T-helper 1 cell treated with Interleukin-12 subunit alpha and Interleukin-12 subunit beta and Interleukin-4 antibody, amounts not matched to agents 30 ng/mL and 1 ng/mL, for 36 hours (primary cell): ENCODE results near the gene POLR1G. TPM values are rescaled to one million over a fixed set of nuclear protein-coding genes. Genes with fewer than 3 reads are reported as not detected.
"Not testable (repeated sequence)": the region's sequence is repeated elsewhere in the genome, so short reads cannot be mapped to it uniquely, and the experiment has no call there.

Experiments
- intact Hi-C: fragments of 100-400 bp; cut with micrococcal nuclease; formaldehyde crosslinking; loops from one replicate; pipeline ENCODE4 v1.15.1; 2024
- total RNA-seq: library from RNA; stranded (reverse); gene quantifications from 2 replicates; pipeline ENCODE4 v1.2.3, GENCODE V29; 2022

Gene POLR1G
- total RNA-seq, 1 donor from 2014 or later, result 8.2 TPM

- intact Hi-C loops, result no loop called here
Observed at GRCh38 chr19:45419895-45420294, 13.5 kb downstream of the POLR1G start.

GRCh38 chr19:45420356-45420755 lies 13.9 kb downstream of the POLR1G start:
- intact Hi-C loops, result no loop called here

GRCh38 chr19:45420871-45421270 lies 14.4 kb downstream of the POLR1G start:
- intact Hi-C loops, result no loop called here

- intact Hi-C loops, result no loop called here
Observed at GRCh38 chr19:45421947-45422498, 15.6 kb downstream of the POLR1G start.

GRCh38 chr19:45423033-45423588 lies 16.7 kb downstream of the POLR1G start:
- intact Hi-C loops, result loop anchor here (1.0 kb wide), 5 partner anchors 17 to 222 kb away; partner anchors contain the start of genes ERCC2, OPA3 and POLR1G

- intact Hi-C loops, result loop anchor here (1.0 kb wide), 5 partner anchors 17 to 222 kb away; partner anchors contain the start of genes ERCC2, OPA3 and POLR1G
Observed at GRCh38 chr19:45423589-45424190, 17.2 kb downstream of the POLR1G start, which contains the start of gene ERCC1. TSS of gene ERCC1 (minus strand) at chr19:45423917. CDS start at chr19:45423374, 543 bp downstream.

GRCh38 chr19:45424191-45425058 lies 18.0 kb downstream of the POLR1G start:
- intact Hi-C loops, result loop anchor here (5.0 kb wide), 1 partner anchor 268 kb away; the partner anchor contains the start of genes QPCTL and SNRPD2

GRCh38 chr19:45428384-45429231 lies 22.2 kb downstream of the POLR1G start:
- intact Hi-C loops, result loop anchor here (5.0 kb wide), 1 partner anchor 264 kb away; the partner anchor contains the start of genes QPCTL and SNRPD2

GRCh38 chr19:45429896-45430295 lies 23.5 kb downstream of the POLR1G start:
- intact Hi-C loops, result loop anchor here (5.0 kb wide), 1 partner anchor 262 kb away; the partner anchor contains the start of genes QPCTL and SNRPD2

GRCh38 chr19:45431008-45431407 lies 24.6 kb downstream of the POLR1G start:
- intact Hi-C loops, result not testable (repeated sequence)

- intact Hi-C loops, result not testable (repeated sequence)
Observed at GRCh38 chr19:45432543-45432942, 26.1 kb downstream of the POLR1G start.

- intact Hi-C loops, result loop anchor here (5.0 kb wide), 1 partner anchor 205 kb away; no protein-coding TSS in a partner anchor
Observed at GRCh38 chr19:45437328-45437727, 30.9 kb downstream of the POLR1G start.

GRCh38 chr19:45439190-45439568 lies 32.7 kb downstream of the POLR1G start:
- intact Hi-C loops, result loop anchor here (1.0 to 5.0 kb wide), 6 partner anchors 11 to 203 kb away; partner anchors contain the start of gene FOSB

GRCh38 chr19:45439569-45440258 lies 33.3 kb downstream of the POLR1G start:
- intact Hi-C loops, result loop anchor here (1.0 to 5.0 kb wide), 6 partner anchors 11 to 203 kb away; partner anchors contain the start of gene FOSB

GRCh38 chr19:45440259-45440638 lies 33.8 kb downstream of the POLR1G start:
- intact Hi-C loops, result no loop called here

GRCh38 chr19:45440873-45441654 lies 34.6 kb downstream of the POLR1G start:
- intact Hi-C loops, result no loop called here

- intact Hi-C loops, result no loop called here
Observed at GRCh38 chr19:45442408-45442777, 35.9 kb downstream of the POLR1G start.

GRCh38 chr19:45442778-45443461 lies 36.5 kb downstream of the POLR1G start:
- intact Hi-C loops, result loop anchor here (1.0 kb wide), 1 partner anchor 8 kb away; no protein-coding TSS in a partner anchor
